NT2/D1 (cell line): ENCODE data around the gene ENPEP.

Experiments
- SUZ12 ChIP-seq: IDR thresholded peaks from 2 replicates; pipeline ENCODE4 v1.6.1; 2011; ENCODE audit not compliant: insufficient read length, insufficient read depth; ENCODE audit errors: extremely low read depth
- ZNF274 ChIP-seq: IDR thresholded peaks from 2 replicates; pipeline ENCODE4 v1.6.1; 2011; ENCODE audit warnings: mild to moderate bottlenecking, low read depth, low read length

- TF ChIP-seq SUZ12 (no peak), ZNF274 (no peak)
Measured at GRCh38 chr4:110550260-110550659, 74.3 kb downstream of the ENPEP start.
